SHP77 treated with DMSO at 0.1 percent for 48 hours (cell line): ENCODE measurements around the gene ITGAD.

Experiments
- DNase-seq: peaks from one replicate; lab custom pipeline; 2025; lab: John Stamatoyannopoulos, UW

ITGAD gene

DNA sequence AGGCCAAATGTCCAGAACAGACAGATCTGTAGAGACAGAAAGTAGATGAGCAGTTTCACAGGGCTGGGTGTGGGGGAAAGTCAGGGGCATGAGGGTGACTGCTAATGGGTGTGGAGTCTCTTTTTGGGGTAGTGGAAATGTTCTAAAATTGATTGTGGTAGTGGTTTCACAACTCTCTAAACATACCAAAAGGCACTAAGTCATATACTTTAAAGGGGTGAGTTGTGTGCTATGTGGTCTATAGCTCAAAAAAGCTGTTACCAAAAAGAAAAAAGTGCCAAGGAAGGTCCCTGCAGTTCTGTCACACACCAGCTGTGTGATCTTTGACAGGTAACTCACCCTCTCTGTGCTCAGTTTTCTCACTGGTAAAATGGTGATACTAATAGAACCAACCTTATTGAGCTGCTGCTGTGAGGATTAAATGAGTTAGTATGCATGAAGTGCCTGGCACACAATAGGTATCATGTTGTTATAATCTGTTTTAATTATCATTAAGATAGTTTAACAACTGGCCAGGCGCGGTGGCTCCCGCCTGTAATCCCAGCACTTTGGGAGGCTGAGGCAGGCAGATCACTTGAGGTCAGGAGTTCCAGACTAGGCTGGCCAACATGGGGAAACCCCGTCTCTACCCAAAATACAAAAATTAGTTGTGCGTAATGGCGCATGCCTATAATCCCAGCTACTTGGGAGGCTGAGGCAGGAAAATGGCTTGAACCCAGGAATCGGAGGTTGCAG, 27.8 kb upstream of the ITGAD start:
- no peak for DNase-seq

DNA sequence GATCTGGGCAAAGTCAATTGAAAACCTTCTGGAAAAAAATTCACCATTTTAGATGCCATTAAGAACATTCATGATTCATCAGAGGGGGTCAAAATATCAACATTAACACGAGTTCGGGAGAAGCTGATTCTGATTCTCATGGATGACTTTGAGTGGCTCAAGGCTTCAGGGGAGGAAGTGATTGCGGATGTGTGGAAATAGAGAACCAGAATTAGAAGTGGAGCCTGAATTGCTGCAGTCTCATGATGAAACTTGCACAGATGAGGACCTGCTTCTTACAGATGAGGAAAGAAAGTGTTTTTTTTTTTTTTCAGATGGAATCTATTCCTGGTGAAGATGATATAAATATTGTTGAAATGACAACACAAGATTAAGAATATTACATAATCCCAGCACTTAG, 25.3 kb upstream of the ITGAD start:
- DNase-seq: no peak

DNA sequence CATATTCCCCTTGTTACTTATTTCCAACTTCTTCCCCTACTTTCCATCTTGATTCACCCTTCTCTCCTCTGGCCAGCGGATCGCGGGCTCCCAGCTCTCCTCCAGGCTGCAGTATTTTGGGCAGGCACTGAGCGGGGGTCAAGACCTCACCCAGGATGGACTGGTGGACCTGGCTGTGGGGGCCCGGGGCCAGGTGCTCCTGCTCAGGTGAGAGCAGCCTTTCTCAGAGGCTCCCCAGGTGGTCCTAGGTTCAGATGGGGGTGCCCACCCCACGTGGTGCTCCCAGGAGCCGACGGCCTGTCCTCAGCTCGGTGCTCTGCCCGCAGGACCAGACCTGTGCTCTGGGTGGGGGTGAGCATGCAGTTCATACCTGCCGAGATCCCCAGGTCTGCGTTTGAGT, 22.1 kb upstream of the ITGAD start:
- no peak for DNase-seq

DNA sequence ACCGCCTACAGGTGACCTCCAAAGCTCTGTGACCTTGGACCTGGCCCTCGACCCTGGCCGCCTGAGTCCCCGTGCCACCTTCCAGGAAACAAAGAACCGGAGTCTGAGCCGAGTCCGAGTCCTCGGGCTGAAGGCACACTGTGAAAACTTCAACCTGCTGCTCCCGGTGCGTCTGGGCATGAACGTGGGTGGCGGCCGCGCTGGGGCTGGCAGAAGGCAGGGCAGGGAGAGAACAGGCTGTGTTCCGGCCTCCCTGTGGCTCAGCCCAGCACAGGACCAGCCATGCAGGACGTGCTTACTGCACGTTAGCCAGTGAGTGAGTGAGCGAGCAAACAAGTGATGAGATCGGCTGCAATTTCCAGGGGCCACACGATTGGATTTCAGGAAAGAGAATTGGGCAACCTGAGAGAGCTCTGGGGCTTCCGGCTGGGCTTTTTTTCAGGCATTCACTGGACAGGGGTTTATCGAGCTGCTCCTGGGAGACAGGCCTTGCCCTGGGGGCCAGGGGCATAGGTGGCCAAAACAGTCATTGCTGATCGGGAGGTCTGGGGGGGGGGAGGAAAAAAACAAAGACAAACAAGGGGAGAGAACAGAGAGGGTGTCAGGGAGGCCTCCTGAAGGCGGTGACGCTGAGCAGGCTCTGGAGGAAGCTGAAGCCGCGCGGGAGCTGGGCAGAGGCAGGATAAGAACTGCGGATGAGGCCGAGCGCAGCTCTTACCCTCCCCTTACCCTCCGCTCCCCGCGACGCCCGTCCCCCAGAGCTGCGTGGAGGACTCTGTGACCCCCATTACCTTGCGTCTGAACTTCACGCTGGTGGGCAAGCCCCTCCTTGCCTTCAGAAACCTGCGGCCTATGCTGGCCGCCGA, 21.3 kb upstream of the ITGAD start:
- no peak for DNase-seq

DNA sequence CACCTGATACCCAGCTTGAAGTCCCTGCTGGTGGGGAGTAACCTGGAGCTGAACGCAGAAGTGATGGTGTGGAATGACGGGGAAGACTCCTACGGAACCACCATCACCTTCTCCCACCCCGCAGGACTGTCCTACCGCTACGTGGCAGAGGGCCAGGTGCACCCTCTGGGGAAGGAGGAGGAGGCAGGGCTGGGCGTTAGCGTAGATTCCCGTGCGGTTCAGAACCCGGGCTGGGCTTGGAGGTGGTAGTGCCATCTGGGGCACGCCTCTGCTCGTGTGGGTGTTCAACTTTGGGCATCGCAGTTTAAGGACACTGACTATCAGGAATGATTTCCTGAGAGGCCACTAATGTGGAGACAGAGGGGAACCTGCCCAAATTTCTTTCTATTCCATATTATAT, 19.9 kb upstream of the ITGAD start:
- DNase-seq: no peak

DNA sequence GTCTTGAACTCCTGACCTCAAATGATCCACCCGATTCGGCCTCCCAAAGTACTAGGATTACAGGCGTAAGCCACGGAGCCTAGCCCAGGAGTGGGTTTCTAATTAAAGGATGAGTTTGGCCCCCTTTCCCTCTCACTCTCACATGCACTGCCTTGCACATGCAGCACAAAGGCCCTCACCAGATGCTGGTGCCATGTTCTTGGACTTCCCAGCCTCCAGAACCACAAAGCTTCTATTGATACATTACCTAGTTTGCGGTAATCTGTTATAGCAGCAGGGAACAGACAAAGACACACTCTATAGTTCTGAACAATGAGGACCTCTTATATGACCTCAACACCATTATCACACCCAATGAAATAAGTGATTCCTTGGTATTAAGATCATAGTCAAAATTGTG, 17.9 kb upstream of the ITGAD start:
- no peak for DNase-seq

DNA sequence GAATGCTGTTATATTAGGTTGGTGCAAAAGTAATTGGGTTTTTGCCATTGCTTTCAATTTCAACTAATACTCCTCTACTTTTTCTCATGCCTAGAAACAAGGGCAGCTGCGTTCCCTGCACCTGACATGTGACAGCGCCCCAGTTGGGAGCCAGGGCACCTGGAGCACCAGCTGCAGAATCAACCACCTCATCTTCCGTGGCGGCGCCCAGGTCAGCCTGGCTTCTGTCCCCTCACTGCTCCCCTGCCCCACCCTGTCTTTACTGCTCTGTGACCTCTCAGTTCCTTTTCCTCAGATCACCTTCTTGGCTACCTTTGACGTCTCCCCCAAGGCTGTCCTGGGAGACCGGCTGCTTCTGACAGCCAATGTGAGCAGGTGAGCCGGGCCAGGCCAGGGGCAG, 16.4 kb upstream of the ITGAD start:
- DNase-seq: no peak

DNA sequence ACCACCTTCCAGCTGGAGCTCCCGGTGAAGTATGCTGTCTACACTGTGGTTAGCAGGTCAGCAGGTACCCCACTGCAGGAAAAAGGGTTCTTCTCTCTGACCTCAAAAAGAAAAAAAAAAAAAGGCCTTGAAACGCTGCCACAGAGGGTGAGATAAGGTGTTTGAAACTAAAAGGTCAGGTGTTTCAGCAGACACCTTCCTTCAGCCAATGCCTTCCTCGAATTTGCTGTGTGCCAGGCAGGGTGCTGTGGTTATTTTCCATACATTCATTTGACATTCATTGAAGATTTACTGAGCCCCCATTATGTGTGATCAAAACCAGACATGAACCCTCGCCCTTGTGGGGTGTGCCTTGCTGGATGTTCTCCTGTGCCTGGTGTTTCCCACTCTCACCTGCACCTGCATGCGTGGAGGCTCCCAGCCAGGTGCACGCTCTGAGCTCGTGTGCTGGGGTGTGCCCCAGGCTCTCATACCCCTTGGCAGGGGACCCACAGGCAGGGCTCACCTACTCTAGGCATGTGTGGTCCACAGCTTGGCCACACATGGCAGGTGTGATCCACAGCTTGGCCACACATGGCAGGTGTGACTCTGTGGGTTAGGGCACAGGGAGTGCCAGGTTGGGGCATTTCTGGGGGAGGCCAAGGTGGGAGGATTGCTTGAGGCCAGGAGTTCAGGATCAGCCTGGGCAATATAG, 15.8 kb upstream of the ITGAD start:
- no peak for DNase-seq

DNA sequence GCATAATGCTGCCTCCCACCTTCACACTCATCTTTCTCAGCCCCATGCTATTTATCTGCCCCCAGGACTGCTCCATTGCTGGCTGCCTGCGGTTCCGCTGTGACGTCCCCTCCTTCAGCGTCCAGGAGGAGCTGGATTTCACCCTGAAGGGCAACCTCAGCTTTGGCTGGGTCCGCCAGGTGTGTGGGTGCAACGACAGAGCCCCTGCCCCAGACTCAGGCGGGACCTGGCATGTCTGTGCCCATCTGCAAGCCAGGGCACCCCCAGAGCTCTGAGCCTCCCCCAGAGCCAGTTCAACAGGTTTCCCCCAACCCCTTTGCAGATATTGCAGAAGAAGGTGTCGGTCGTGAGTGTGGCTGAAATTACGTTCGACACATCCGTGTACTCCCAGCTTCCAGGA, 12.9 kb upstream of the ITGAD start:
- DNase-seq: no peak

DNA sequence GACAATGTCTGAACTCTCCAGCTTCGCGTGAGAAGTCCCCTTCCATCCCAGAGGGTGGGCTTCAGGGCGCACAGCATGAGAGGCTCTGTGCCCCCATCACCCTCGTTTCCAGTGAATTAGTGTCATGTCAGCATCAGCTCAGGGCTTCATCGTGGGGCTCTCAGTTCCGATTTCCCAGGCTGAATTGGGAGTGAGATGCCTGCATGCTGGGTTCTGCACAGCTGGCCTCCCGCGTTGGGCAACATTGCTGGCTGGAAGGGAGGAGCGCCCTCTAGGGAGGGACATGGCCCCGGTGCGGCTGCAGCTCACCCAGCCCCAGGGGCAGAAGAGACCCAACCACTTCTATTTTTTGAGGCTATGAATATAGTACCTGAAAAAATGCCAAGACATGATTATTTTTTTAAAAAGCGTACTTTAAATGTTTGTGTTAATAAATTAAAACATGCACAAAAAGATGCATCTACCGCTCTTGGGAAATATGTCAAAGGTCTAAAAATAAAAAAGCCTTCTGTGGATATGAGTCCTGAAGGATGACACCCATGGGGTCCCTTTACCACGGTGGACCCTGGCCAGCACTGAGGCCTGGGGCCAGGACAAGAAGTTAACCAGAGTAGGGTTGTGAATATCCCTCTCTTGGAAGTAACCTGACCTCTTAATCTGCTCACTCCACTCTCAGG, 10.5 kb upstream of the ITGAD start:
- peak; percentile 7 for DNase-seq

DNA sequence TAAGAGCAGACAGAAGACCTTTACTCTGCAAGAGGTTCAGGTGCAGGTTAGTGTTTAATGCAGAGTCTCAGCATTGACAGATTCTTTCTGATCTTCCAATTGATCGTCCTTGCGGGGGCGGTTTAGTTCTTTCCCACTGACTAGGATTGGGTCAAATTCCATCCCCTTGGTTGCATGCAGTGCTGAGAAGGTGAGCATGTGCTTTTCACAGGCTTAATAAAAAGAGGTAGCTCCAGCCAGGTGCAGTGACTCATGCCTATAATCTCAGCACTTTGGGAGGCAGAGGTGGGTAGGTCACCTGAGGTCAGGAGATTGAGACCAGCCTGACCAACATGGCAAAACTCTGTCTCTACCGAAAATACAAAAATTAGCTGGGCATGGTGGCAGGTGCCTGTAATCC, 7.5 kb upstream of the ITGAD start:
- no peak for DNase-seq

DNA sequence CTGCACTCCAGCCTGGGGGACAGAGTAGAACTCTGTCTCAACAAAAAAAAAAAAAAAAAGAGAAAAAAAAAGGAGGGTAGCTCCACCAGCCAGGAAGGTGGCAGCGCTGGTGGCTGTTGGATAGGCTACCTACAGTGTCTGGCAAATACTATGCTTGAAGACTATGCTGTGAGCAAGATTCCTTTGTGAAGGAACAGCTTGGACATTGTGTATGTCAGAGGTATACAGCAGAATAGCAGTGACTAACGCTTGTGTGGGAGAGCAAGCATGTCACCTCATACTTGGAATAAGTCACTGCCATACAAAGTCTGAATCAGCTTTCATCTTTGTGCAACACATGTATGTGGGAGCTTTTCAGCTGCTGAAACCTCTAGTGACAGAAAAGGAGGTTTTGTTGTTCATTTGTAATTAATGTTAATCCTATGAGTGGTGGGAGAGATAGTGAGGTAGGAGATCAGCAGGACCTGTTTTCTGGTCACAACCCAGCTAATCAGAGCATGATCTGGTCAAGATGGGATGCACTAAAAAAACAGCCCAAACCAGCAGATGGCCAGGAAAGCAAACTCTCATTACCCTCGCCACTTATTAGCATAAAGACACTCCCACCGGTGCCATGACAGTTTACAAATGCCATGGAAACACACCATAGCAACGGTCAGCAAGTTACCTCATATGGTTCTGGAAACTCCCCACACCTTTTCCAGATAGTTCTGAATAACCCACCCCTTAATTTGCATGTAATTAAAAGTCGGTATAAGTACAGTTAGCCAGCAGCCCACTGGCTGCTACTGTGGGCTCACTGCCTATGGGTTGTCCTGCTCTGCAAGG, 6.8 kb upstream of the ITGAD start:
- DNase-seq: no peak

DNA sequence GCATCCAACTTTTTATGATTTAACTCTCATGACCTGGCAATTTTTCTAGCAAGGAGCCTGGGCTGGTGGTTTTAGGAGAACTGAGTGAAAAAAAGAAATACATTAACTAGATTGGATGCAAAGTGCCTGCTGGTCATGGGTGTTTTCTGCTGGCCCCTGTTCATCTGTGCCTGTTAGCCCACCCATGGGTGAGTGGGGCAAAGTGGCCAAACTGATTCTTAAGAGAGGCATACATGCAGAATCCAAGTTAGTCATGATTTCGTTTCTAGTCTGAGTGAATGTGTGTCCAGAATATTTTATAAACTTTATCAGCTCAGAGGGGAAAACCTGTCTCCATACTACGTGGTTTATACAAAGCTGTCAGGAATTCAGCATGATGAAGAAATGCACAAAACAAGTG, 4.6 kb upstream of the ITGAD start:
- no peak for DNase-seq

DNA sequence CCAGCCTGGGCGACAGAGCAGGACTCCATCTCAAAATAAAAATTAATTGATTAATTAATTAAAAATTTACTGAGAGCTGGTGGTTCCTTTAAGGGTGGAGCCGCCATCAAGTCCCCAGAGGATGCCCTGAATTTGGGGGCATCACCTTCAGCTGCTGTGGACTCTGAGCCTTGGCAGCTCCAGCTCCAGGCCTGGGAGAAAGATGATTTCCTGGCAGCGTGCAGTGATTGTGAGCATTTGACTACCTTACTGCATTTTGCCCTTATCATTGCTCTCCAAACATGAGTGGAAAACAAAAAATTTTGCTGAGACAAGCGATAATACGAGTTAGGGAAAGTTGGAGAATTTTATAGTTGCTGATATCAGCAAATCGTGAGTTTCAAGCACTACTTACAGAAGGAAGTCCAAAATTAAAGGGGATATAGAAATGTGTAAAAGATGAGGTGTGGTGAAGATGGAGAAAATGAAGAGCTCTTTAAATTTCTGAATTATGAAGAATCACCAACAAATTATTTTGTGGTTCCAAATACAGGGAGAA, 2.6 kb upstream of the ITGAD start:
- DNase-seq: no peak

DNA sequence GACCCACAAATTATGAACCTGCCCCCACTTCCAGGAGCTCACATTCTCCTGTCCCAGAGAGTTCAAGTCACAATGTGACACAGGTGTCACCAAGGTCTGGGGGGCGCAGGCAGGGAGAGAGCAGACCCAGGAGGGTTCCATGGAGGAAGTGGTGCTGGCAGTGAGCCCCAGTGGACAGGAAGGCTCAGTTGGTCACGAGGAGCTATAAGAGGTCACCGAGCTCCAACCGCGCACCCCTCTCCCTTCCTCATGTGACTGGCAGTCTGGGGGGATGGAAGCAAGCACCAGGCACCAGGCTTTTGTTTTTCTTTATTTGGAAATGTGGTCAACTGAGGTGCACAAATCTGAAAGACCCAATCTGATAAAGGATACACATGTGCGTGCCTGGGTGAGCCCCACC, 2.5 kb downstream of the ITGAD start:
- DNase-seq: no peak

DNA sequence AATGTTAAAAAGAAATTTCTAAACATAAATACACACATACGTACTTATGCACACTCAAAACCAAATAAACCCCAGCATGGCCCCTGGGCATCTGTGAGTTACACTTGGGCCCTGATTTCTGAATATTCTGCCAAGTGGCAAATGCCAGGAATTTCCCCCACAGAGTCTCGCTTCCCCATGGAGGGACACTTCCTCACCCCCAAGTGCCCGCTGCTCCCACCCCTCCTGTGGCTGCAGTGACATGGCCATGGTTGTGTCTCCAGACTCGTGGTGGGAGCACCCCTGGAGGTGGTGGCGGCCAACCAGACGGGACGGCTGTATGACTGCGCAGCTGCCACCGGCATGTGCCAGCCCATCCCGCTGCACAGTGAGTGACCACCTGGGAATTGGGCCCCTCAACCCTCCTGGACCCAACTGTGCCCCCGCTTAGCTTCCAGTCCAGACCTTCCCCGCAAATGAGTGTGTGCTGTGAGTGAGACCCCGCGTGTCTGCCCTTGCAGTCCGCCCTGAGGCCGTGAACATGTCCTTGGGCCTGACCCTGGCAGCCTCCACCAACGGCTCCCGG, 4.0 kb downstream of the ITGAD start:
- no peak for DNase-seq

DNA sequence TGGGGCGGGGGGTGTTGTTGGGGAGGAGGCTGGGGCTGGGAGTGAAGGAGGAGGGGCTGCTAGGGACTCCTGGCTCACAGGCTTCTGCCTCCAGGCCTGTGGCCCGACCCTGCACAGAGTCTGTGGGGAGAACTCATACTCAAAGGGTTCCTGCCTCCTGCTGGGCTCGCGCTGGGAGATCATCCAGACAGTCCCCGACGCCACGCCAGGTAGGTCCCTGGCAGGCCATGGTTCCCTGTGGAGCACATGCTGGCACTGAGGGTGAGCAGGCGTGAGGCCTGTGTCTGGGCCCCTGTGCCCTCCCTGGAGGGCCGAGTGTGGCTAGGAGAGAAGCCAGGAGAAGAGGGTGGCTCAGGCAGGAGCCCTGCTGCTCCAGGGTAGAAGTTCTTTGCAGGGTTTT, 4.6 kb downstream of the ITGAD start:
- DNase-seq: no peak

DNA sequence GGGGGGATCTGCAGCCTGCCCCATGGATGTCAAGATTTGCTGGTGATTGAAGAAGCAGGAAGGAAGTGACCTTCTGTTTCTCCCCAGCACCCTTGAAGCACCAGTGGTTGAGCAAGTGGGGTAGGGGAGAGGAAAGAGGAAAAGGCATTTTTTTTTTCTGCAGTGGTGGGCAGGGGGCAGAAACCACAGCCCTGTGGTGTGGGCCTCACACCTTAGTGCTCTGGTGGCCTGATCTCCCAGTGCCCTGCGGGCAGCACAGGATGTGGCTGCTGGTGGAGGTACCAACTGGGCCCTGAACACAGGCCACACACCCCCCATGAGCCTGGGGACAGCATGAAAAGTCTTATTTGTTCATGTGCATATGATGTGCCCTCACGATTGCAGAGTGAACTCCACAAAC, 7.1 kb downstream of the ITGAD start:
- no peak for DNase-seq

DNA sequence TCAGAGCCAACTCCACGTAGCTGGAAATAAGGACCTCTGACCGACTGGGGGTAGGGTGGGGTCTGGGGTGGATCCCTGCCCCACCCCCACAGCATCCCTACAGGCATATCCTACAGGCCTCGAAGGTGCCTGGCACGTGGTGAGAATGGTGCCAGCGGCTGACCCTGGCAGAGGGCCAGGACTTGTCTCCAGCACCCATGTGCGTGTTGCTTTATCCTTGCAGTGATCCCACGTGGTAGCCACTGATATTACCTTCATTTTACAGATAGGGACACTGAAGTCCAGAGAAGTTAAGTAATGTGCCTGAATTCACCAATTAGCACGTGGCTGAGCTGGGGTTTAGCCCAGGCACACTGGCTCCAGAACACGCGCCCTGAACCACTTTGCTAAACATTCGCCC, 8.3 kb downstream of the ITGAD start:
- no peak for DNase-seq

DNA sequence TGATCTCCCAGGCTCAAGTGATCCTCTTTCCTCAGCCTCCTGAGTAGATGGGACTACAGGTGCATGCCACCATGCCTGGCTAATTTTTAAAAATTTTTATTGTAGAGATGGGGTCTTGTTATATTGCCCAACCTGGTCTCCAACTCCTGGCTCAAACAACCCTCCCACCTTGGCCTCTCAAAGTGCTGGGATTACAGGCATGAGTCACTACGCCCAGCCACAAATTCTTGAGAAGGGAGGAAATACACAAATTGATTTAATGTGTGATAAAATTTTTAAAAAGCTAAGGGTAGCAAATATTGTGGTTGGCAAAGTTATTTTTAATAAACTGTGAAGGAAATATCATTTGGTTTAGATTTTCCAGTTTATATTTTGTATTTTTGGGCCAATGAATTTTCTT, 9.6 kb downstream of the ITGAD start:
- DNase-seq: no peak
